Testis (tissue), 2 donors: ENCODE results near the gene ZNF550.
"Not testable (repeated sequence)": the region's sequence is repeated elsewhere in the genome, so short reads cannot be mapped to it uniquely, and the experiment has no call there.

Experiments
- CTCF ChIP-seq, 3 experiments: fragments of 450-650 bp in 2 of 3; fragments of 200-600 bp in 1 of 3; sonication (generic) in 1 of 3; IDR thresholded peaks; one replicate each; pipeline ENCODE4 v1.5.1; 2016 to 2019; ENCODE audit warnings: antibody characterized with exemption in 3 of 3, mild to moderate bottlenecking in 2 of 3, moderate library complexity in 1 of 3
- POLR2A ChIP-seq: fragments of 450-650 bp; IDR thresholded peaks from one replicate; pipeline ENCODE4 v1.6.1; 2017; ENCODE audit warnings: antibody characterized with exemption, mild to moderate bottlenecking, moderate library complexity

GRCh38 chr19:57499680-57500395 is 59.8 kb downstream of the ZNF550 start, which contains the start of gene ZNF773:
- not testable (repeated sequence) for TF ChIP-seq POLR2A; CTCF (IDR thresholded peaks at IDR 0.05)
